ENCODE results near the gene BICC1. TPM values are rescaled to one million over a fixed set of nuclear protein-coding genes. Genes with fewer than 3 reads are reported as not detected.

Gene BICC1
- total RNA-seq, 3 donors from 2014 or later = not detected

Other genes with a start within 250 kb of the BICC1 start
- gene IPMK, start 245.0 kb upstream of the BICC1 start, total RNA-seq = 1 to 10 TPM; 7.5 to 8.8 (median 7.8) TPM
- gene CISD1, start 243.7 kb upstream of the BICC1 start, total RNA-seq = 10 to 100 TPM; 61.4 to 76.7 (median 74.0) TPM
- gene UBE2D1, start 177.9 kb upstream of the BICC1 start, total RNA-seq = 10 to 100 TPM; 13.4 to 16.0 (median 15.7) TPM
- gene TFAM, start 127.5 kb upstream of the BICC1 start, total RNA-seq = 100 to 1,000 TPM; 136 to 157 (median 153) TPM

Measured in activated T-cell treated with anti-CD3 and anti-CD28 coated beads, Interleukin-2, amount 50 U/mL, for 4 hours (primary cell).